NCI-H526 (cell line): ENCODE data around the gene NBPF12.
"Not testable (repeated sequence)": the region's sequence is repeated elsewhere in the genome, so short reads cannot be mapped to it uniquely, and the experiment has no call there.

ENCODE experiments used
- DNase-seq, 2 experiments: peaks; one replicate each; lab custom pipeline; 2025; lab: John Stamatoyannopoulos, UW

Gene NBPF12

DNA sequence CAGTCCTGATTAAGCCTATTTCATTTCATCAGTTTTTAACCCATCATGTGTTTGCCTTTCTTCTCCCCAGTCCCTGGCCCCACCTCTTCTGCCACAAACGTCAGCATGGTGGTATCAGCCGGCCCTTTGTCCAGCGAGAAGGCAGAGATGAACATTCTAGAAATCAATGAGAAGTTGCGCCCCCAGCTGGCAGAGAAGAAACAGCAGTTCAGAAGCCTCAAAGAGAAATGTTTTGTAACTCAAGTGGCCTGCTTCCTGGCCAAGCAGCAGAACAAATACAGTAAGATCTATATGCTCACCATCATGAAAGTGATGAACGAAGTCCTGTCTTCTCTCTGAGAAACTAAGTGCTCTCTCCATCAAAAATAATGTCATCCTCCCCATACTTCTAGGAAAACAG, 34.6 kb downstream of the NBPF12 start:
- not testable (repeated sequence) for DNase-seq

DNA sequence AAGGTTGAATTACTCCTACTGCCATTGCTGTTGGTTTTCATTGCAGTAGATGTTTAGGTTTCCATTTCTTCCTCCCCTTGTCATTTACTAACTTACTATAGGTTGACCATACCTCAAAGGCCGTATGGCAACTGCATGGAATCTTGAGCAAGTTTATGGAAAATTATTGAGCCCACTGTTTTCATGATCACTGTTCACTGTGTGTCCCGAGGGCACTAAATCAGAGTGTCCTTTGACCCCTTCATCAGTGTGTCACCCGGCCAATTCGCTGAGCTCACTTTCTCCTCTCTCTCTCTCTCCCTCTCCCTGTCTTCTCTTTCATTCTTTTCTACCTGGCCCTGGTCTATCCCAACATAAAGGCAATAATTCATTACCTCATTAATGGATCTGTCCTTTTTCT, 47.7 kb downstream of the NBPF12 start:
- DNase-seq, result not testable (repeated sequence)

- DNase-seq, result not testable (repeated sequence)
Observed at GRCh38 chr1:146986450-146986849, 48.3 kb downstream of the NBPF12 start.

- DNase-seq, result not testable (repeated sequence)
Observed at GRCh38 chr1:146987502-146987901, 49.4 kb downstream of the NBPF12 start.

DNA sequence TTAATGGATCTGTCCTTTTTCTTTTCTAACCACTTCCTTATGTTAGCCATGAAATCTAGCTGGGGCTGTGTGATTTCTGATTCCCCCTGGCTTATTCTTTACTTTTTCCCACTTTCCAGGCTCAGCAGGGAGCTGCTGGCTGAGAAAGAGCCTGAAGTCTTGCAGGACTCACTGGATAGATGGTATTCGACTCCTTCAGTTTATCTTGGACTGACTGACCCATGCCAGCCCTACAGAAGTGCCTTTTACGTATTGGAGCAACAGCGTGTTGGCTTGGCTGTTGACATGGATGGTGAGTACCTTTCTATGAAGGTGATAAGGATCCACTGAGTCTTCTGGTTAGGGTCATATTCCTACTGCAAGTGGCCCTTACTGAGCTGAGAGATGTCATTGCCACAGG, 51.3 kb downstream of the NBPF12 start:
- DNase-seq, result not testable (repeated sequence)

DNA sequence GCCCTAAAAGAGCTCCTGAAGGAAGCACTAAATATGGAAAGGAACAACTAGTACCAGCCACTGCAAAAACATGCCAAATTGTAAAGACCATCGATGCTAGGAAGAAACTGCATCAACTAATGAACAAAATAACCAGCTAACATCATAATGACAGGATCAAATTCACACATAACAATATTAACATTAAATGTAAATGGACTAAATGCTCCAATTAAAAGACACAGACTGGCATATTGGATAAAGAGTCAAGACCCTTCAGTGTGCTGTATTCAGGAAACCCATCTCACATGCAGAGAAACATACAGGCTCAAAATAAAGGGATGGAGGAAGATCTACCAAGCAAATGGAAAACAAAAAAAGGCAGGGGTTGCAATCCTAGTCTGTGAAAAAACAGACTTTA, 70.4 kb downstream of the NBPF12 start:
- not testable (repeated sequence) for DNase-seq

GRCh38 chr1:147026975-147027374, 88.9 kb downstream of the NBPF12 start:
- DNase-seq, result not testable (repeated sequence)

- not testable (repeated sequence) for DNase-seq
Observed at GRCh38 chr1:147030066-147030653, 92.0 kb downstream of the NBPF12 start.

- no peak for DNase-seq
Observed at GRCh38 chr1:147039916-147040315, 101.8 kb downstream of the NBPF12 start.

DNA sequence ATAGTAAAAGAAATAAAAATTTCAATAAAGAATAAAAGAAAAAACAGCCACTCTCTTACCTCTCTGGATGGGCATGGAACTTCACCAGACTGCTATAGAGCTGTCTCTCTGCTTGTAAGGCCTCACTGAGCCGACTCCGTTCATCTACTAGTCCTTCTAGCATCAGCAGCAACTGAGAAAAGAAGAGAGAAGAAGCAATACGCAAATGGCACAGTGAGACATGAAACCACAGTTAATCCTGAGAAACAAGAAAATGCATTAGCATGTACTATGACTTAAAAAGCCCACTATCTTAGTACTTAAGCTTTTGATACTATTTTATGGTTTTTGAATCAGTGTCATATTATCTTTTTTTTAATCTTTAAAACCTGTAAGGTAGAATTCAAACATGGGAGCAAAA, 104.8 kb downstream of the NBPF12 start:
- DNase-seq, result not testable (repeated sequence)

GRCh38 chr1:147044511-147044910, 106.4 kb downstream of the NBPF12 start:
- not testable (repeated sequence) for DNase-seq
